Parathyroid adenoma (tissue), 2 donors: ENCODE data around the gene IL17RD.

Experiments
- H2AFZ ChIP-seq: fragments of 300-600 bp; sonication (generic); one replicate; pipeline ENCODE4 v1.7.0; 2017; ENCODE audit warnings: antibody characterized with exemption, mild to moderate bottlenecking
- H3K27ac ChIP-seq: fragments of 300-600 bp; sonication (generic); one replicate; pipeline ENCODE4 v1.7.0; 2017
- H3K27me3 ChIP-seq: fragments of 300-600 bp; sonication (generic); one replicate; pipeline ENCODE4 v1.7.0; 2017; ENCODE audit warnings: low read length; ENCODE audit not compliant: control insufficient read depth, insufficient read depth
- H3K36me3 ChIP-seq: fragments of 300-600 bp; sonication (generic); one replicate; pipeline ENCODE4 v1.7.0; 2017; ENCODE audit warnings: low read length; ENCODE audit not compliant: control insufficient read depth, insufficient read depth
- H3K4me1 ChIP-seq: fragments of 300-600 bp; sonication (generic); one replicate; pipeline ENCODE4 v1.7.0; 2017; ENCODE audit warnings: control low read depth
- H3K4me2 ChIP-seq: fragments of 300-600 bp; sonication (generic); one replicate; pipeline ENCODE4 v1.7.0; 2017; ENCODE audit warnings: low read length
- H3K4me3 ChIP-seq: fragments of 300-600 bp; sonication (generic); one replicate; pipeline ENCODE4 v1.7.0; 2017; ENCODE audit warnings: low read depth, low read length
- H3K79me2 ChIP-seq: fragments of 300-600 bp; sonication (generic); one replicate; pipeline ENCODE4 v1.7.0; 2017; ENCODE audit warnings: control low read depth
- H3K9ac ChIP-seq: fragments of 300-600 bp; sonication (generic); one replicate; pipeline ENCODE4 v1.7.0; 2017; ENCODE audit warnings: mild to moderate bottlenecking
- H3K9me3 ChIP-seq: fragments of 300-600 bp; sonication (generic); one replicate; pipeline ENCODE4 v1.7.0; 2017; ENCODE audit warnings: low read length; ENCODE audit not compliant: control insufficient read depth
- TF ChIP-seq, protein P1 (sequence below): fragments of 300-600 bp; sonication (generic); IDR thresholded peaks from one replicate; pipeline ENCODE4 v1.7.0; 2017; ENCODE audit warnings: antibody characterized with exemption, mild to moderate bottlenecking
- donor health status: primary hyperparathyroidism.

The IL17RD gene

GRCh38 chr3:57110214-57110613 lies 54.9 kb downstream of the IL17RD start:
- H3K79me2 ChIP-seq = no peaks in the 10 kb centered on the region
- H3K9ac ChIP-seq = no peak overlapping the region
- H3K27me3 ChIP-seq = no peaks in the 10 kb centered on the region
- H3K36me3 ChIP-seq = no peaks in the 10 kb centered on the region
- TF ChIP-seq, protein P1, sequence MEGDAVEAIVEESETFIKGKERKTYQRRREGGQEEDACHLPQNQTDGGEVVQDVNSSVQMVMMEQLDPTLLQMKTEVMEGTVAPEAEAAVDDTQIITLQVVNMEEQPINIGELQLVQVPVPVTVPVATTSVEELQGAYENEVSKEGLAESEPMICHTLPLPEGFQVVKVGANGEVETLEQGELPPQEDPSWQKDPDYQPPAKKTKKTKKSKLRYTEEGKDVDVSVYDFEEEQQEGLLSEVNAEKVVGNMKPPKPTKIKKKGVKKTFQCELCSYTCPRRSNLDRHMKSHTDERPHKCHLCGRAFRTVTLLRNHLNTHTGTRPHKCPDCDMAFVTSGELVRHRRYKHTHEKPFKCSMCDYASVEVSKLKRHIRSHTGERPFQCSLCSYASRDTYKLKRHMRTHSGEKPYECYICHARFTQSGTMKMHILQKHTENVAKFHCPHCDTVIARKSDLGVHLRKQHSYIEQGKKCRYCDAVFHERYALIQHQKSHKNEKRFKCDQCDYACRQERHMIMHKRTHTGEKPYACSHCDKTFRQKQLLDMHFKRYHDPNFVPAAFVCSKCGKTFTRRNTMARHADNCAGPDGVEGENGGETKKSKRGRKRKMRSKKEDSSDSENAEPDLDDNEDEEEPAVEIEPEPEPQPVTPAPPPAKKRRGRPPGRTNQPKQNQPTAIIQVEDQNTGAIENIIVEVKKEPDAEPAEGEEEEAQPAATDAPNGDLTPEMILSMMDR = no peak
- H3K4me1 ChIP-seq = peaks cover 11% of the 10 kb centered on the region
- H3K4me3 ChIP-seq = no peak overlapping the region
- no peaks in the 10 kb centered on the region for H3K9me3 ChIP-seq
- peak overlapping the region; percentile 42 for H2AFZ ChIP-seq
- H3K27ac ChIP-seq = peak overlapping the region; percentile 3
- no peak overlapping the region for H3K4me2 ChIP-seq

DNA sequence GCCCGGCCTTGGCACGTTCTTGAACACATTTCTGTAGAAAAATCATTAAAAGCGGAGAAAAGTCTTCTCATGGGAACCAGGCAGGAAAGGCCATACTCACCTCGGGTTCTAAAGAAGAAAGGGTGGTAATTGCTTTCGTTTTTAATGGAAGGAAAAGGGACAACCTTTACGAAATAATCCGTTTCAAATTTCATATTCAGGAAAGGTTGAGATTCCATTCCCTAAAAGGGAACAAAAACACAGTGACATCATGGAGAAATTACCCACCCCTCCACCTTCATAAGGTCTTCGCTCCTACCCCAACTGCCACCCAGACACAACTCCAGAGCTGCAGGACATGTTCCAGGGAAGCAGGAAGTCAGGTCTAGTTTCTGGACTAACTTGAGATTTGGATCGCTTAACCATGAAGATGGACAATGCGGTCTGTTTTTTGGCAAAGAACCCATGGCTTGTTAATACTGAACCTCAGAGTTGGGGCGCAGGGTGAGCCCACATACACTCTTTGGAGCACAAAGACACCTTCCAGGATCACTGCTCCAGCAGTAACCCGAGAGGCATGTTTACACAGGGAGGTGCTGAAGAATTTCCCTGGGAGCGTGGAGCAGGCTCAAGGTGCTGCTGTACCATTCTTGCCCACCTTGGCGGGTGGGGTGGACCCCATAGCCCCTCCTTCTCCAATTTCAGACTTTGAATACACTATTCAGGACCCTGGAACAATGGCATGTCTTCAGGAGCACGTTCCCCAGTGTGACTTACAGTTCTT lies 55.5 kb downstream of the IL17RD start:
- Histone ChIP-seq H2AFZ (peak overlapping the region; percentile 42), H3K36me3 (no peaks in the 10 kb centered on the region), H3K9ac (no peak overlapping the region), H3K4me2 (peak overlapping the region; percentile 32), H3K9me3 (no peaks in the 10 kb centered on the region), H3K79me2 (no peaks in the 10 kb centered on the region), H3K4me1 (peaks cover 11% of the 10 kb centered on the region), H3K4me3 (no peak overlapping the region), H3K27me3 (no peaks in the 10 kb centered on the region), H3K27ac (peak overlapping the region; percentile 3)
- TF ChIP-seq, protein P1 = no peak

- Histone ChIP-seq H3K4me2 (no peak overlapping the region), H2AFZ (no peak overlapping the region)
- TF ChIP-seq, protein P1 = no peak
These were observed 56.5 kb downstream of the IL17RD start for GRCh38 chr3:57108684-57109083.

DNA sequence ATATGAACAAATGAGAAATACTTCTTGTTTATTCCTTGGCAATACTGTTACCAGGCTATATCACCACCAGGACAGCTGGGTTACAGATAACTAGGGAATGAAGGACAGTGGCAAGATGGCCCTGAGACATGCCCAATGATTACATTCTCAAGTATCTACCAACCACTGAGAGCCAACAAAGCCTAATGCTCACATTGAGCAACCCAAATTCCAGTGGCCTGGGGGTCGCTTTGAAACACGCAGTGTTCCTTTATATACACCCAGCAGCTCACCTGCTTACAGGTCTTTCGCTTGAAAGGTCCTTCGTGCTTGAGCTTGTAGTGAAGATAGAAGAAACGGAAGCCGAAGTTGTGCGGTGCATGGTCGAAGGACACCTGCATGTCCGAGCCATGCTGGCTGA lies 59.6 kb downstream of the IL17RD start:
- Histone ChIP-seq H3K27me3 (no peaks in the 10 kb centered on the region), H3K79me2 (no peaks in the 10 kb centered on the region), H3K4me2 (no peak overlapping the region), H3K9me3 (no peaks in the 10 kb centered on the region), H3K9ac (no peak overlapping the region), H2AFZ (no peak overlapping the region), H3K4me3 (no peak overlapping the region), H3K36me3 (no peaks in the 10 kb centered on the region), H3K4me1 (peaks cover 11% of the 10 kb centered on the region), H3K27ac (no peak overlapping the region)
- TF ChIP-seq, protein P1 = no peak

More at GRCh38 chr3:57108684-57109083, 56.5 kb downstream of the IL17RD start:
- Histone ChIP-seq H3K36me3 (no peaks in the 10 kb centered on the region), H3K9me3 (no peaks in the 10 kb centered on the region), H3K4me1 (peaks cover 11% of the 10 kb centered on the region), H3K9ac (no peak overlapping the region), H3K27me3 (no peaks in the 10 kb centered on the region), H3K79me2 (no peaks in the 10 kb centered on the region), H3K27ac (no peak overlapping the region), H3K4me3 (no peak overlapping the region)
